ENCODE measurements around the gene CRYZ. TPM values are rescaled to one million over a fixed set of nuclear protein-coding genes. Genes with fewer than 3 reads are reported as not detected.

Gene CRYZ
- total RNA-seq, 1 experiment from 2014 or later: 63.4 TPM

DNA sequence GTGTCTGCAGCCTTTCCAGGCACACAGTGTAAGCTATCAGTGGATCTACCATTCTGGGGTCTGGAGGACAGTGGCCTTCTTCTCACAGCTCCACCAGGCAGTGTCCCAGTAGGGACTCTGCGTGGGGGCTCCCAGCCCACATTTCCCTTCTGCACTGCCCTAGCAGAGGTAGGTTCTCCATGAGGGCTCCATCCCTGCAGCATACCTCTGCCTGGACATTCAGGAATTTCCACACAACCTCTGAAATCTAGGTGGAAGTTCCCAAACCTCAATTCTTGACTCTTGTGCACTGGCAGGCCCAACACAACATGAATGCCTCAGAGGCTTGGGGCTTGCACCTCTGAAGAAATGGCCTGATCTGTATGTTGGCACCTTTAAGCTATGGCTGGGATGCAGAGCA is 6.8 kb downstream of the CRYZ start:
- DNase-seq: no peak
- H3K36me3 ChIP-seq (ENCODE audit: insufficient read depth, low read length): peaks cover 40% of the 10 kb centered on the region; the same call in 1 of the 2 replicates
- H3K4me1 ChIP-seq (ENCODE audit: low read length): peaks cover 2% of the 10 kb centered on the region
- no peak overlapping the region for H3K9ac ChIP-seq (ENCODE audit: low read length)
- H3K79me2 ChIP-seq (ENCODE audit: low read length): peaks cover 30% of the 10 kb centered on the region
- no peak overlapping the region for H3K4me2 ChIP-seq (ENCODE audit: low read depth, low read length, poor library complexity, severe bottlenecking)
- no peaks in the 10 kb centered on the region; the same call in 1 of the 2 replicates for H3K9me3 ChIP-seq (ENCODE audit: low read length)
- no peak overlapping the region for H3K27ac ChIP-seq (ENCODE audit: low read length)
- no peak overlapping the region for H2AFZ ChIP-seq (ENCODE audit: low read length)
- no peak overlapping the region for H3K4me3 ChIP-seq (ENCODE audit: low read length)
- no peaks in the 10 kb centered on the region for H4K20me1 ChIP-seq (ENCODE audit: insufficient read depth, low read depth, low read length)
- no peaks in the 10 kb centered on the region for H3K27me3 ChIP-seq (ENCODE audit: low read length)
- H3K9me2 ChIP-seq (replicated peaks; ENCODE audit: insufficient read depth, low read length): no peaks in the 10 kb centered on the region

DNA sequence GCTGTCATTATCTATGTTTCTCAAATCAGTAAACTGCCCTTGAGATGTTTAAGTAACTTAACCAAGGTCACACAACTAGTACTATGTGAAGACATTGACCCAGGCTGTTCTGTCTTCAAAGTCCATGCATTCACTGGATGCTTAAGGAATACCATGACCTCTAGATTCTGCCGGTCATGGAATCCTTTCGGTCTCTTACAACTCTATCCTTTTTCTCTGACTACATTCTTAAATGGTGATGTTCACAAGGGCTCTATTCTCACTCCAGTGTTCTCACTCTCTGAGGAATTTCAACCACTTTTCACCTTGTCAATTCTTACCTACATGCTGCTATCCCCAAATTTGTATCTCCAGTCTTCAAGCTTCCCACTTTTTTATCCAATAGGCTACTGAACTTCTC is 15.2 kb downstream of the CRYZ start:
- no peaks in the 10 kb centered on the region for H3K27me3 ChIP-seq (ENCODE audit: low read length)
- H3K9ac ChIP-seq (ENCODE audit: low read length): no peak overlapping the region
- H3K4me2 ChIP-seq (ENCODE audit: low read depth, low read length, poor library complexity, severe bottlenecking): no peak overlapping the region
- no peak overlapping the region for H3K4me3 ChIP-seq (ENCODE audit: low read length)
- no peaks in the 10 kb centered on the region for H3K9me2 ChIP-seq (replicated peaks; ENCODE audit: insufficient read depth, low read length)
- H3K4me1 ChIP-seq (ENCODE audit: low read length): no peaks in the 10 kb centered on the region
- DNase-seq: no peak
- no peaks in the 10 kb centered on the region for H4K20me1 ChIP-seq (ENCODE audit: insufficient read depth, low read depth, low read length)
- H3K9me3 ChIP-seq (ENCODE audit: low read length): no peaks in the 10 kb centered on the region
- peaks cover 39% of the 10 kb centered on the region for H3K36me3 ChIP-seq (ENCODE audit: insufficient read depth, low read length)
- no peak overlapping the region for H2AFZ ChIP-seq (ENCODE audit: low read length)
- H3K79me2 ChIP-seq (ENCODE audit: low read length): no peaks in the 10 kb centered on the region
- no peak overlapping the region for H3K27ac ChIP-seq (ENCODE audit: low read length)

DNA sequence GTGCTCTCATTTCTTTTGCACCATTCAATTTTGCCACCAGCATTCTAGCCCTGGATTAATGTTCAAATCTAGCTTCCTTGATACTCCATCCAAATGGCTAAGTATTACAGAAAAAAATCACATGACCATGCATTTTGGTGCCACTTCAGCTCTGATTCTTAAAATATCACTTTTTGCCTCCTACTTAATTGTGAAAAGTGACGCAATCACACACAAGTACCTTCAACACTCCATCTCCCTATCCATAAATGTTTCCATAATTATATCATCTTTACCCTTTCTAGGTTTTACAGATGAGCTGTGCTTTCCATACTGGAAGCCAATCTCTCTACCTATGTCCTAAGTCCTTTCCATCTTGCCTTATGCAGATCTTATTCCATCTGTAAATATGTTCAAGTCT is 16.0 kb downstream of the CRYZ start:
- no peak overlapping the region for H3K9ac ChIP-seq (ENCODE audit: low read length)

DNA sequence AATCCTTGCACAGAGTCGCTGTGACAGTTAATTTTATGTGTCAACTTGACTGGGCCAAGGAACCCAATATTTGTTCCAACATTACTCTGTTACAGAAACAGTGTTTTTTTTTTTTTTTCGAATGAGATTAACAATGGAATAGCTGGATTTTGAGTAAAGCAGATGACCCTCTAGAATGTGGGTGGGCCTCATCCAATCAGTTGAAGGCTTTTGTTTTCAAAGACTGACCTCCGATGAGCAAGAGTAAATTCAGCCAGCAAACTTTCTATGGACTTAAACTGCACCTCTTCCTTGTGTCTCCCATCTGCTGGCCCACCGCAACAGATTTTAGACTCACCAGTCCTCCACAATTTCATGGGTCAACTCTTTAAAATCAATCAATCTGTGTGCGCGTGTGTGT is 17.0 kb downstream of the CRYZ start:
- Histone ChIP-seq H4K20me1 (ENCODE audit: insufficient read depth, low read depth, low read length) (no peaks in the 10 kb centered on the region), H3K79me2 (ENCODE audit: low read length) (no peaks in the 10 kb centered on the region), H2AFZ (ENCODE audit: low read length) (no peak overlapping the region), H3K27ac (ENCODE audit: low read length) (no peak overlapping the region), H3K9me3 (ENCODE audit: low read length) (no peaks in the 10 kb centered on the region), H3K9me2 (replicated peaks; ENCODE audit: insufficient read depth, low read length) (no peaks in the 10 kb centered on the region), H3K36me3 (ENCODE audit: insufficient read depth, low read length) (peaks cover 37% of the 10 kb centered on the region), H3K4me1 (ENCODE audit: low read length) (no peaks in the 10 kb centered on the region), H3K27me3 (ENCODE audit: low read length) (no peaks in the 10 kb centered on the region), H3K4me3 (ENCODE audit: low read length) (no peak overlapping the region), H3K9ac (ENCODE audit: low read length) (no peak overlapping the region), H3K4me2 (ENCODE audit: low read depth, low read length, poor library complexity, severe bottlenecking) (no peak overlapping the region)
- DNase-seq: no peak

More for the DNA sequence above, 16.0 kb downstream of the CRYZ start:
- H3K9me3 ChIP-seq (ENCODE audit: low read length): no peaks in the 10 kb centered on the region
- no peak overlapping the region for H3K4me3 ChIP-seq (ENCODE audit: low read length)
- no peak overlapping the region for H3K27ac ChIP-seq (ENCODE audit: low read length)
- H2AFZ ChIP-seq (ENCODE audit: low read length): no peak overlapping the region
- H3K9me2 ChIP-seq (replicated peaks; ENCODE audit: insufficient read depth, low read length): no peaks in the 10 kb centered on the region
- H4K20me1 ChIP-seq (ENCODE audit: insufficient read depth, low read depth, low read length): no peaks in the 10 kb centered on the region
- H3K4me2 ChIP-seq (ENCODE audit: low read depth, low read length, poor library complexity, severe bottlenecking): no peak overlapping the region
- H3K36me3 ChIP-seq (ENCODE audit: insufficient read depth, low read length): peaks cover 39% of the 10 kb centered on the region
- DNase-seq: no peak
- no peaks in the 10 kb centered on the region for H3K79me2 ChIP-seq (ENCODE audit: low read length)
- no peaks in the 10 kb centered on the region for H3K27me3 ChIP-seq (ENCODE audit: low read length)
- H3K4me1 ChIP-seq (ENCODE audit: low read length): no peaks in the 10 kb centered on the region

DNA sequence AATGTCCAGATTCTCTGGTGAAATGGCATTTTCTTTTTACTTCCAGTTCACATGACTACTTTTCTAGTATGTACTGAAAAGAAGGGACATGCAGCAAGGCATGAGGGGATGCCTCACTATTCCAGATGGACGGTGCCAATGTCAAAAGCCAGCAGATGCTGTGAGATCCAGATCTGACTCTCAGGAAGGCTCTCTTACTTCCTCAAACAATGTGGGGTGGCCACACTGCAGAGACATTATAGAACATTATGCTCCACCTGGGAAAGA is 17.7 kb downstream of the CRYZ start:
- Histone ChIP-seq H3K27ac (ENCODE audit: low read length) (no peak overlapping the region), H3K27me3 (ENCODE audit: low read length) (no peaks in the 10 kb centered on the region), H4K20me1 (ENCODE audit: insufficient read depth, low read depth, low read length) (no peaks in the 10 kb centered on the region), H2AFZ (ENCODE audit: low read length) (no peak overlapping the region), H3K4me3 (ENCODE audit: low read length) (no peak overlapping the region), H3K9ac (ENCODE audit: low read length) (no peak overlapping the region), H3K9me3 (ENCODE audit: low read length) (no peaks in the 10 kb centered on the region), H3K79me2 (ENCODE audit: low read length) (no peaks in the 10 kb centered on the region), H3K9me2 (replicated peaks; ENCODE audit: insufficient read depth, low read length) (no peaks in the 10 kb centered on the region), H3K4me2 (ENCODE audit: low read depth, low read length, poor library complexity, severe bottlenecking) (no peak overlapping the region), H3K36me3 (ENCODE audit: insufficient read depth, low read length) (peaks cover 30% of the 10 kb centered on the region), H3K4me1 (ENCODE audit: low read length) (no peaks in the 10 kb centered on the region)
- no peak for DNase-seq

DNA sequence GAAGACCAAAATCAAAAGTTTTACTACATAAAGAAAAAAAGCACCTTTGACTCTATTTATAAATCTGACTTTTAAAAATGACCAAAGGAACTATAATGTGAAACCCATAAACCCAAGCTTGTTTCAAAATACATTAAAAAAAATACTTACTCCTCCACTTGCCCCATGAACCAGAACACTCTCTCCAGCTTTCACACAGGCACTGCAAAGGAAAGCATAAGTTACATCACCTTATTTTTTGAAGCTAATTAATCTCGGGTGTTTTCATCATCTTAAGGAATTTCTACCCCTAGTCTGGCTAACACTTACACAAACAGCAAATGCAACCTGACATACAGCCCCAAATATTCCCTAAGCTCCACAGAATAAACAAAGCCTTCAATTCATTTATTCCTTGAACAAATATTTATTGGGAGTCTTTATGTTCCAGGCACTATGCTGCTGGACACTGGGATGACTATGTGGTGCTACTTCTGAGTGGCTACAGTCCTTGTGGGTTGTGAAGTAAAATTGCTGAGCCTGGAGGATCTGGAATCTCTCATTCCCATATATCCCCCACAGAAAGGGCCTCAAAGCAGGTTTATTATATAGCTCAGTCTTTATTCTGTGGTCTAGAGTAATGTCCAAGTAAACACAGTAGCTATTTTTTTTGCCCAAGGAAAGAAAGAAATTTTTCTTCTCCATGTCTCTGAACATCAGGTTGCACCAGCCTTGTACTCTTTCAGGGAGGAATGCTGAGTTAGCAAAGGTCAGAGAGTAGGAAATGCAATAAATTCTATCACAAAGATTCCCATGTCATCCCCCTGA is 18.2 kb downstream of the CRYZ start:
- Histone ChIP-seq H3K27me3 (ENCODE audit: low read length) (no peaks in the 10 kb centered on the region), H3K4me3 (ENCODE audit: low read length) (no peak overlapping the region), H3K79me2 (ENCODE audit: low read length) (no peaks in the 10 kb centered on the region), H3K9me2 (replicated peaks; ENCODE audit: insufficient read depth, low read length) (no peaks in the 10 kb centered on the region), H2AFZ (ENCODE audit: low read length) (no peak overlapping the region), H3K9me3 (ENCODE audit: low read length) (no peaks in the 10 kb centered on the region), H4K20me1 (ENCODE audit: insufficient read depth, low read depth, low read length) (no peaks in the 10 kb centered on the region), H3K4me2 (ENCODE audit: low read depth, low read length, poor library complexity, severe bottlenecking) (no peak overlapping the region), H3K27ac (ENCODE audit: low read length) (no peak overlapping the region), H3K4me1 (ENCODE audit: low read length) (no peaks in the 10 kb centered on the region), H3K9ac (ENCODE audit: low read length) (no peak overlapping the region), H3K36me3 (ENCODE audit: insufficient read depth, low read length) (peaks cover 25% of the 10 kb centered on the region)
- no peak for DNase-seq

DNA sequence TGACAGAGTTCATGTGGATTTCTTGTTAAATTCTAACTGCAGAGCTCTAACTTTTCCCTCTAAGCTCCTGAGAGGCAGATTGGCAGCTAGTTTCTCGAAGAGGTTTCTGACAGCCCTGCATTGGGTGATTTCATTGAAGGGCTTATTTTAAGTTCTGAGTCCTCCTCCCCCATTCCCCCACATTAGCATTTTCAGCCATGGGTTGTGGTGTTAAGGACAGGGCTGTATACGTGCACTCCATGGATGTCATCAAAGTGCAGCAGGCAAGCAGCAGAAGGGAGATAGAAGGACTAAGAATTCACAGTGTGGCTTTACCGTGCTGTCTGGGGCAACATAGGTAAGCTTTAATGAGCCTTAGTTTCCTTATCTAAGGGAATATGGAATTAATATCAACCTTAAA is 19.0 kb downstream of the CRYZ start:
- no peaks in the 10 kb centered on the region for H3K79me2 ChIP-seq (ENCODE audit: low read length)
- H4K20me1 ChIP-seq (ENCODE audit: insufficient read depth, low read depth, low read length): no peaks in the 10 kb centered on the region
- H3K9ac ChIP-seq (ENCODE audit: low read length): no peak overlapping the region
- H3K4me1 ChIP-seq (ENCODE audit: low read length): no peaks in the 10 kb centered on the region
- no peaks in the 10 kb centered on the region for H3K9me2 ChIP-seq (replicated peaks; ENCODE audit: insufficient read depth, low read length)
- no peak overlapping the region for H3K4me3 ChIP-seq (ENCODE audit: low read length)
- H3K9me3 ChIP-seq (ENCODE audit: low read length): no peaks in the 10 kb centered on the region
- DNase-seq: no peak
- H2AFZ ChIP-seq (ENCODE audit: low read length): no peak overlapping the region
- H3K27ac ChIP-seq (ENCODE audit: low read length): no peak overlapping the region
- H3K36me3 ChIP-seq (ENCODE audit: insufficient read depth, low read length): peaks cover 30% of the 10 kb centered on the region
- no peak overlapping the region for H3K4me2 ChIP-seq (ENCODE audit: low read depth, low read length, poor library complexity, severe bottlenecking)
- H3K27me3 ChIP-seq (ENCODE audit: low read length): no peaks in the 10 kb centered on the region

DNA sequence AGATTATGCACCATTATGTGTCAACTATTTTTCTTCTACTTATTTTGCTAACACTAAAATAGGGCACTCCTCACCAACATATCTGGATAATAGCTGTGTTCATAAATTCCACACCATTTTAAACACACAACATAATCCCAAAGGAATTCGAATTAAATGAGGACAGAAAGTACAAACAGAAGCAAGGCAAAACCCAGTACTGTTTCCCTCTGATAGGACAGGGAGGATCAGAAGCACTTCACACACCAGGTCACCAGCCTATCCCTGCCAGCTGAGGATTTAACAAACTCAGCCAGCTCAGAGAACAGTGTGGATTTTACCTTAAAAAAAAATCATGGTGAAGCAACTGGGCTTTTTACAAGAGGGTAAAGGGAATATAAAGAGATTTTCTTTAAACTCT is 20.0 kb downstream of the CRYZ start:
- H3K27me3 ChIP-seq (ENCODE audit: low read length): no peaks in the 10 kb centered on the region
- H4K20me1 ChIP-seq (ENCODE audit: insufficient read depth, low read depth, low read length): no peaks in the 10 kb centered on the region
- H3K9me3 ChIP-seq (ENCODE audit: low read length): no peaks in the 10 kb centered on the region
- H3K9me2 ChIP-seq (replicated peaks; ENCODE audit: insufficient read depth, low read length): no peaks in the 10 kb centered on the region
- no peak overlapping the region for H2AFZ ChIP-seq (ENCODE audit: low read length)
- no peaks in the 10 kb centered on the region for H3K79me2 ChIP-seq (ENCODE audit: low read length)
- H3K4me3 ChIP-seq (ENCODE audit: low read length): no peak overlapping the region
- no peak for DNase-seq
- H3K9ac ChIP-seq (ENCODE audit: low read length): no peak overlapping the region
- H3K36me3 ChIP-seq (ENCODE audit: insufficient read depth, low read length): peaks cover 26% of the 10 kb centered on the region
- no peak overlapping the region for H3K4me2 ChIP-seq (ENCODE audit: low read depth, low read length, poor library complexity, severe bottlenecking)
- H3K27ac ChIP-seq (ENCODE audit: low read length): no peak overlapping the region
- H3K4me1 ChIP-seq (ENCODE audit: low read length): no peaks in the 10 kb centered on the region

Measured in Karpas-422 (cell line).